GM19238 (cell line): ENCODE results near the gene SLC5A11.
"Not testable (repeated sequence)": the region's sequence is repeated elsewhere in the genome, so short reads cannot be mapped to it uniquely, and the experiment has no call there.

ENCODE experiments used
- DNase-seq: peaks from one replicate; pipeline ENCODE4 v3.0.0; 2011; ENCODE audit warnings: low spot score; ENCODE audit not compliant: insufficient read length

SLC5A11 gene

DNA sequence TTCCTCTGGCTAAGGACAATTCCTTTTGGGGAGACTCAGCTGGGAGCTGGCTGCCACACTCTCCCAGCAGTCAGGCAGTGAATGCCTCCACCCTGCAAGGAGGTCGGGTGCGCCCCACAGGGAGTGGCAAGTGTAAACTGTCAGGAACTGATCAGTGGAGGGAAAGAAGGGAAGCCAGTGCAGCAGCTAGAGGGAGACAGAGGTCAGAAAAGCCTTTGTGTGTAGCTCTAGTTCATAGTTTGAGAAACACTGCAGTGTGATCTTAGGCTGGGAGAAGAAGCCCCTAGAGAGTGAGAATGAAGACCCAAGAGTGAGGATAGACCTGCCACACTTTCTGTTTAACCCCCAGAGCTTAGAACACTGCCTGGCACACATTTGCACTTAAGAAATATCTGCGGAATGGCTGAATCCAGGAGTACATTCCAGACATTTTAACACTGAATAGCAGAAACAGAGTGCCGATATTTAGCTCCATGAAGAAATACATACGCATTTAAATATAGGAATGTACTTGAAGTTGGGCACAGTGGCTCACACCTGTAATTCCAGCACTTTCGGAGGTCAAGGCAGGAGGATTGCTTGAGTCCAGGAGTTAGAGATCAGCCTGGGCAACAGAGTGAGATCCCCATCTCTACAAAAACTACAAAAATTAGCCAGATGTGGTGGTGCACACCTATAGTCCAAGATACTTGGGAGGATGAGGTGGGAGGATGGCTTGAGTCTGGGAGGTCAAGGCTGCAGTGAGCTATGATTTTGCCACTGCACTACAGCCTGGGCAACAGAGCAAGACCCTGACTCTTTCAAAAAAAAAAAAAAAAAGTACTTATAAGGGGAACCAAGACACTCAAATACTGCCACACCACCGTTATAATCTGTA, 11.1 kb upstream of the SLC5A11 start:
- no peak for DNase-seq

GRCh38 chr16:24836836-24837235, 8.9 kb upstream of the SLC5A11 start:
- DNase-seq = no peak

DNA sequence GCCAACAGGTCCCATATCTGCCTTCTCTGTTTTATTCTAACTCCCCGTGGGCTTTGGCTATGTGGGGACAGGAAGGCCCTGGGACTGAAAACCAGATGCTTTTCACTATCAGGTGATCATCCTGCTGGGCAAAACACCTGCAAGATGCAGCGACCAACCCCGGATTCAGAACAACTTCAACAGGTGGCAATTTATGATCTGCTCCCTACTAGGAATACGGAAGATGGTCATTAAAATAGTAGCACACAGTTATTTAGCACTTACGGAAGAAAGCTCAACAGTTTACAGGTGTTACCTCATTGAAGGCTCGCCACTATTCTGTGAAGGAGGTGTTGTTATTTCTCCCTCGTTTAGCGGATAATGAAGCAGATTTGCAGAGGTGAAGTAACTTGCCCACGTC, 7.8 kb upstream of the SLC5A11 start:
- DNase-seq = no peak

- DNase-seq = no peak
These were observed 7.1 kb upstream of the SLC5A11 start for GRCh38 chr16:24838554-24839266.

DNA sequence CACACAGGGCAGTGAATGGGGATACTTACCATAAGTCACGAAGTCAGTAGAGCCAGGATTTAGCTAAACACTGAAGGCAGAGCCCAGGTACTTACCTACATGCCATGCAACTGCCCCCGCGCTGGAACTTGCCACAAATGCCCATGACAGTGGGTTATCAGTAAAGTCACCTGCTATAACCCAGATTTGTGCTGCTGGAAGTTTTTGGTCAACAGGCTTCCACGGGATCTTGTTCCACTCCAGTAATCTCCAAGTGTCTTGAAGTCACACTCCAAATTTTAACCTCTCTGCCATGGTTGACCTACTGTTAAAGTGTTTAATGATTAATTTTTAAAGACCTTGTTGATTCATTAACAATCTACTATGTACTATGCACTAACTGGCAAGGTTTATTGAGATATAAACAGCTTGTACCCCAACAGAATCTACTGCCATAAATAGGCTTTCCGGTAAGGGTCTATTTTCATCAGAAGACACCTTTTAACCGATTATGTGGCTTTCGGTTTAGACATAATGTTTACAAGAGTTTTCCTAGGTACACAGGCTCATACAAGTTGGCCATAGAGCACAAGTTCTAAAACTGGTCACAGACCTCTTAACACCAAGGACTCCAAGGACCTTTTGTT, 6.3 kb upstream of the SLC5A11 start:
- DNase-seq = no peak

- no peak for DNase-seq
These were observed 4.5 kb upstream of the SLC5A11 start for GRCh38 chr16:24841291-24841690.

GRCh38 chr16:24844101-24845030, 1.4 kb upstream of the SLC5A11 start:
- no peak for DNase-seq

- DNase-seq = not testable (repeated sequence)
These were observed 765 bp upstream of the SLC5A11 start for GRCh38 chr16:24845031-24845365.

DNA sequence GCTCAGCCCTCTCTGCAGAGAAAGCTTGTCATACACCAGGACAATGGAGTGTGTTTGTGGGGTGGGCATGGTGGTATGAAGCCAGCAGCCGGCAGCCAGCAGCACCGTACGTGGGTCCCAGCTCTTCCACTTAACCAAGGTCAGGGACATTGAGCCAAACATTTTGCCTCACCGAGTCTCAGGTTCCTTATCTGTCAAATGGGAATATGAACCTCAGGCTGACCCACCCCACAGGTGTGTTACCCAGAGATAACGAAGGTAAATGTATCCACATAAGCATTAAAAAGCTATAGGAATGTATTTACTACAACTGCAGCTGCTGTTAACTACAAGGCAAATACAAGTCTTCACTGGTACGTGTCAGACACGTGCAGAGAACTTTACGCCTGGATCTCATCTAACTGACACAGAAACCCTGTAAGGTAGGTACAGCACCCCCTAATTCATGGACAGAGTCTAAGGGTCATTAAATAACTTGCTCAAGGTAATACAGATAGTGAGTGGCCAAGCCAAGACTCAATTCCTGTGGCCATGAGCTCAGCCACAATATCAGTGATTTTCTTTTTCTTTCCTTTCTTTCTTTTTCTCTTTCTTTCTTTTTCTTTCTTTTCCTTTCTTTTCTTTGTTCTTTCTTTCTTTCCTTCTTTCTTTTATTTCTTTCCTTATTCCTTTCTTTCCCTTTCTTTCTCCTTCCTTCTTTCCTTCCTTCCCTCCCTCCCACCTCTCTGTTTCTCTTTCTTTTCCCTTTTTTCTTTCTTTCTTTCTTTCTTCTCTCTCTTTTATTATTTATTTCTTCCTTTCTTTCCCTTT, 990 bp downstream of the SLC5A11 start:
- no peak for DNase-seq

DNA sequence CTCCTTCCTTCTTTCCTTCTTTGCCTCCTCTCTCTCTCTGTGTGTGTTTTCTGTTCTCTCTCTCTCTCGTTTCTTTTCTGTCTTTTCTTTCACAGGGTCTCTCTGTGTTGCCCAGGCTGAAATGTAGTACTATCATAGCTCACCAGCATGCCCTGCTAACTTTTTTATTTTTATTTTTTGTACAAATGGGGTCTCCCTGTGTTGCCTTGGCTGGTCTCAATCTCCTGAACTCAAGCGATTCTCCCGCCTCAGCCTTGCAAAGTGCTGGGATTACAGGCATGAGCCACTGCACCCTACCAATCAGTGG, 1.5 kb downstream of the SLC5A11 start:
- DNase-seq = no peak

GRCh38 chr16:24848065-24848464, 2.3 kb downstream of the SLC5A11 start:
- no peak for DNase-seq

- no peak for DNase-seq
These were observed 3.9 kb downstream of the SLC5A11 start for GRCh38 chr16:24849641-24850040.

- no peak for DNase-seq
These were observed 4.7 kb downstream of the SLC5A11 start for GRCh38 chr16:24850289-24850938.

DNA sequence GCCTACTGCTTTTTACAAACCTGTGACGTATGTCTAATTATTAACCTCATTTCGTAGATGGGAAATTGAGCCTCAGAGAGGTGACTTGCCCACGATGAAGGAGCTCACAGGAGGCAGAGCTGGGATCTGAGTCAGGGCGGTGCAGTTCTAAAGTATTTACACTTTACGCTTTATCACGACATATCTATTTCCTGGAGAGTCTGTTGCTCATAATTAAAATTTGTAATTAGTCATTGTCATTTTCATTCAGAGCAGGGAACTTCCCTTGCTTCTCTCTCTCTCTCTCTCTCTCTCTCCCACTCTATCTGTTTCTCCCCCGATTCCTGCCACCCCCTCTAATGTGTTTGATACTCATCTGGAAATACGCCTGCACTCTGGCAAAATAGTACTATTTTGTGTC, 5.9 kb downstream of the SLC5A11 start:
- DNase-seq = no peak

- DNase-seq = no peak
These were observed 6.5 kb downstream of the SLC5A11 start for GRCh38 chr16:24852281-24852721.

- DNase-seq = no peak
These were observed 7.5 kb downstream of the SLC5A11 start for GRCh38 chr16:24853169-24853824.

GRCh38 chr16:24853830-24854229, 8.1 kb downstream of the SLC5A11 start:
- DNase-seq = no peak

DNA sequence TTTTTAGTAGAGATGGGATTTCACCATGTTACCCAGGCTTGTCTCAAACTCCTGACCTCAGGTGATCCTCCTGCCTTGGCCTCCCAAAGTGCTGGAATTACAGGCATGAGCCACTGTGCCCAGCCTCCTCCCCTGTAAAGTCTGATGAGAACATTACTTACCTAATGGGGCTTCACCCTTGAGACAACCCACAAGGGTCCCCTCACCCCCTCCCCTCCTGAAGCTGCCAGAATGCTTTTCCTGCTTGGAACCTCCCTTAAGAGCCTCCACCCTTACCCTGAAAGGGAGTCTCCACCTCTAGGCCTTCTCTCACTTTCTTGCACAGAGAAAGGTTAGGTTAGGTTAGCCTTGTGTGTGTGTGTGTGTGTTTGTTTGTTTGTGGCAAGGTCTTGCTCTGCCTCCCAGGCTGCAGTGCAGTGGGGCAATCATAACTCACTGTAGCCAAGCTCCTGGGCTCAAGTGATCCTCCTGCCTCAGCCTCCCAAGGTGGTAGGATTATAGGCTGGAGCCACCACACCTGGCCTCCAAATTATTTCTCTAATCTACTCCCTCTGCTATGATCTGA, 8.9 kb downstream of the SLC5A11 start:
- DNase-seq = no peak

DNA sequence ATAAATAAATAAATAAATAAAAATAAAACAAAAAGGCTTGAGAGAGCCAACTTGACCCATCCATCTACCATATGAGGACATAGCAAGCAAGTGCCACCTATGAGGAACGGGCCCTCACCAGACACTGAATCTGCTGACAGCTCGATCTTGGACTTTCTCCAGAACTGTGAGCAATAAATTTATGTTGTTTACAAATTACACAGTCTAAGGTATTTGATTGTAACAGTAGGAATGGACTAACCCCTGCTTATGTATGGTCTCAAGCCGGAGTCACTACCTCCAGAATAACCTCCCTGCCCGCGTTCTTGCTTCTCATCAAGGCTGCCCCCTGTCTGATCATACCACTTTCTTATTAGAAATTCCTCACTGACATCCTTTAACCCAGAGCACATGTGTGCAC, 9.9 kb downstream of the SLC5A11 start:
- DNase-seq = no peak
